Muscle layer of duodenum (tissue), 2 donors: ENCODE data around the gene SNX21.

Experiments
- H3K27ac ChIP-seq: one replicate; pipeline ENCODE4 v1.7.0; 2013; ENCODE audit warnings: mild to moderate bottlenecking, low read length
- H3K27me3 ChIP-seq: one replicate; pipeline ENCODE4 v1.7.0; 2013; ENCODE audit warnings: low read depth, mild to moderate bottlenecking, control low read depth, low read length
- H3K36me3 ChIP-seq, 2 donors: one replicate each; pipeline ENCODE4 v1.7.0; 2013; ENCODE audit warnings: low read length in 2 of 2, control low read depth in 1 of 2, mild to moderate bottlenecking in 1 of 2; ENCODE audit not compliant: insufficient read depth in 2 of 2, control insufficient read depth in 1 of 2
- H3K4me1 ChIP-seq, 2 donors: one replicate each; pipeline ENCODE4 v1.7.0; 2013; ENCODE audit warnings: low read length in 2 of 2, mild to moderate bottlenecking in 2 of 2, control low read depth in 1 of 2, moderate library complexity in 1 of 2; ENCODE audit not compliant: insufficient read depth in 2 of 2, control insufficient read depth in 1 of 2
- H3K4me3 ChIP-seq, 2 donors: one replicate each; pipeline ENCODE4 v1.7.0; 2013; ENCODE audit warnings: low read length in 2 of 2, low read depth in 1 of 2, mild to moderate bottlenecking in 1 of 2
- H3K9me3 ChIP-seq, 2 donors: one replicate each; pipeline ENCODE4 v1.7.0; 2013; ENCODE audit warnings: low read length in 2 of 2, control low read depth in 1 of 2, mild to moderate bottlenecking in 1 of 2; ENCODE audit not compliant: control insufficient read depth in 1 of 2
- donor health status: healthy.

The SNX21 gene

DNA sequence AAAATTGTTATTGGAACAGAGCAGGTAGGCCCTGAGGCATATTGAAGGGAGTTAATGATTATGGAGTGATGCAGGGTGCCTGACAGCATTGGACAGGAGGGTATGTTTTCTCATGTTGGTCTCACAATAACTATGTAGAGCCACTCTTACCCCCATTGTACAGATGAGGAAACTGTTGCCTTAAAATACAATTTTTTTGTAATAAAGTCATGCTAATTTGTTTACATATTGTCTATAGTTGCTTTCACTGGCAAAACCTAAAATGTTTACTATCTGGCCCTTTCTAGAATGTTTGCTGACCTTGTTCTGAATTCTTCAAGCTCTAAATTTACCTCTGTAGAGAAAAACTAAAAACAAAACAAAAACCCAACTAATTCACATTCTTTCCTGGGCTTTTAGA, 17.9 kb downstream of the SNX21 start:
- Histone ChIP-seq H3K4me3 (no peak overlapping the region), H3K36me3 (peaks cover 16 to 26% of the 10 kb centered on the region in 2 donors), H3K4me1 (peaks cover 3 to 21% of the 10 kb centered on the region in 2 donors), H3K27ac (no peak overlapping the region), H3K9me3 (no peaks in the 10 kb centered on the region), H3K27me3 (no peaks in the 10 kb centered on the region)

DNA sequence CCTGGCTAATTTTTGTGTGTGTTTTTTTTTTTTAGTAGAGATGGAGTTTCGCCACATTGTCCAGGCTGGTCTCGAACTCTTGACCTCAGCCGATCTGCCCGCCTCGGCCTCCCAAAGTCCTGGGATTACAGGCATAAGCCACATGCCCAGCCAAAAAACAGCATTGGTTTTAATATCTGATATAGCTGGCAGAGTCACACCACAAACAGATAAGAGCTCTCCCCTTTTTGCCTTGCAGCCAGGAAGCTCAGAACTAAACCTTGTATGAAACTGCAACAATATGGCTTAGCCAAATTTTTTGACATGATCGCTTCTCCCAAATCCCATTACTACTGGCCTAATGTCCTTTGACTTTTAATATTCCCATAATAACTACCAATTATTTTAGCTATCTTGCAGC, 18.7 kb downstream of the SNX21 start:
- no peaks in the 10 kb centered on the region for H3K9me3 ChIP-seq
- H3K4me1 ChIP-seq, result peaks cover 3 to 24% of the 10 kb centered on the region in 2 donors
- H3K36me3 ChIP-seq, result peaks cover 16 to 26% of the 10 kb centered on the region in 2 donors
- no peak overlapping the region for H3K27ac ChIP-seq
- no peak overlapping the region for H3K4me3 ChIP-seq
- H3K27me3 ChIP-seq, result no peaks in the 10 kb centered on the region

DNA sequence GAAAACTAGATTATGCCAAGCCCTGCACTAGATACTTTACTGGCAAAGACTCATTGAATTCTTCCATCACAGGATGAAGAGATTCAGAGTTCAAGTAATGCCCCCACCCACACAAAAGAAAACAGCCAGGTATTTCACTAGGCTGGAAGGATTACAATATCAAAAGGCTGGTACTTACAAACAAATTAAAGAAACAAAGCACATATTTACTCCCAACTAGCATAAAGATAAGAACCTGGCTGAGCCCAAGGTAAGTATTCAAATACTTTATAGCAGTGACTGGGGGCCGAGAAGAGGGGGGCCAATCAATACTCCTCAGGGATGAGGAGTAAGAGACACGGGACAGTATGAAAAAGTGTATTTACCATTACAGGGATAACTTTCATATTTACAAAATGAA, 19.9 kb downstream of the SNX21 start:
- no peak overlapping the region for H3K27ac ChIP-seq
- no peak overlapping the region for H3K4me3 ChIP-seq
- peaks cover 16 to 19% of the 10 kb centered on the region in 2 donors for H3K36me3 ChIP-seq
- peaks cover 3 to 34% of the 10 kb centered on the region in 2 donors for H3K4me1 ChIP-seq
- no peaks in the 10 kb centered on the region for H3K27me3 ChIP-seq
- H3K9me3 ChIP-seq, result no peaks in the 10 kb centered on the region

DNA sequence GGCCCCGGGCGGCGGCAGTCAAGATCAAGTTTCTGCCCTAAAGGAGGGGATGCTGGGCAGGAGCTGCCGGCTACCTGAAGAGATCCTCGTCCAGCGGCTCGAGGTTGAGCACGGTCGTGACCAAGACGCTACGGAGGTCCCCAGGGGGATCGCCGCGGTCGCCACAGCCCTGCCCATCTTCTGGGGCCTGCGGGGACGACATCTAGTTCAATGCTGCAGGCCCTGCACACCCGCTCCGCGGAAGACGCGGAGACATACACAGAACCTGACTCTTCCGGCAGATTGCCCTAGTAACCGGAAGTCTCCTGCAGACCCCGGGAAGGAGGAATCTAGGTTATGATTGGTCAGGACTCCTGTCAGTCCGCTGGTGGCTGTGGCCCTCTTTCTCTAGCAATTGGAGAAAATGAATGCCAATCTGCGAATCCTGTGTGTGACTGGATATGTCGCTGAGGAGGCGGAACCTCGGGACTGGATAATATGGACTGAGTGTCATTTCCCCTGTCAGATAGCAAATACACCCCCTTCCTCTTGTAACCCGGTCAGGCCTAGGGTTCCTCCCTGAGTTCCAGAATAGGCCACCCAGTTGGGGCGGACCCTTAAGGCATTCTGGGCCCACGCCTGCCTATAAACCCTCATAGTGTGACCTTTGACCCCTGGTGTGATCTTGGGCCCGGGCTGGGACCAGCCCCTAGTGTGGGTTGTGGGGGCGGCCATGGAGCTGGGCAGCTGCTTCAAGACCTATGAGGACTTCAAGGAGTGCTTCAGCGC, 23.7 kb downstream of the SNX21 start, which contains the start of the genes ACOT8 and ZSWIM3:
Gene ACOT8, minus strand, starts transcription at position 279 of the 768 bp plus-strand sequence. Its CDS starts 77 bp downstream, at position 202.
Gene ZSWIM3, plus strand, starts transcription at position 501 of the 768 bp plus-strand sequence. Its CDS starts 212 bp downstream, at position 713.
- Histone ChIP-seq H3K9me3 (no peaks in the 10 kb centered on the region), H3K27me3 (no peaks in the 10 kb centered on the region), H3K4me1 (peaks cover 3 to 35% of the 10 kb centered on the region in 2 donors), H3K4me3 (peak within 1 kb of the TSS; percentile 92 to 99), H3K27ac (peak within 1 kb of the TSS; percentile 84), H3K36me3 (peaks cover 10% of the 10 kb centered on the region in 2 donors)

DNA sequence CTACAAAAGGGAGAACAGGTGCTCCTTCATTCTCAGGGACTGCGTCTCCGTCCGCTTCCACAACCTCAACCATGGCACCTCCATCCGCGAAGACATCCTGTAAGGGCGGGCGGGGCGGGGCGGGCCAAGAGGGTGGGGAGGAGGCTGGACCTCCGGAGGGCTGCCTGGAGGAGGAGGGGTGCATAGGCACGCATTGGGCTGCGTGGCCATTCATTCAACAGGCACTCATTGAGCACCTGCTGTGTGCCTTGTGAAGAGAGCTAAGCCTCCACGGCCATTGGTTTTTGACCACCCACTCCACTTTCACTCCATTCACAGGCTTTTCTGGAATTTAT, 24.2 kb downstream of the SNX21 start:
- Histone ChIP-seq H3K9me3 (no peaks in the 10 kb centered on the region), H3K4me3 (peak overlapping the region; percentile 92 to 99), H3K4me1 (peaks cover 3 to 35% of the 10 kb centered on the region in 2 donors), H3K27me3 (no peaks in the 10 kb centered on the region), H3K27ac (peak overlapping the region; percentile 84), H3K36me3 (peaks cover 10% of the 10 kb centered on the region in 2 donors)

DNA sequence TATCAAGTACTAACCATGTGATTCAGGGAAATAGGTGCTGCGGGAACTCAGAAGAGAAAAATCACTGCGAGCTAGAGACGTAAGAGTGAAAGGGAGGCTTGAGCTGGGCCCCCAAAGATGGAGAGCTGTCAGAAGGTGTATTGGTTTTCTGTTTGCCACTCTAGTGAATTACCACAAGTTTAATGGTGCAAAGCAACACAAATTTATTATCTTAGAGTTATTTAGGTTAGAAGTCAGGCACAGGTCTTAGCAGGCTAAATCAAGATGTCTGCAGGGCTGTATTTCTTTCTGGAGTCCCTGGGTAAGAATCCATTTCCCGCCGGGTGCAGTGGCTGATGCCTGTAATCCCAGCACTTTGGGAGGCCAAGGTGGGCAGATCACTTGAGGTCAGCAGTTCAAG, 26.3 kb downstream of the SNX21 start:
- Histone ChIP-seq H3K4me3 (no peak overlapping the region), H3K27me3 (no peaks in the 10 kb centered on the region), H3K4me1 (peaks cover 2 to 30% of the 10 kb centered on the region in 2 donors), H3K9me3 (no peaks in the 10 kb centered on the region), H3K27ac (no peak overlapping the region), H3K36me3 (no peaks in the 10 kb centered on the region)

DNA sequence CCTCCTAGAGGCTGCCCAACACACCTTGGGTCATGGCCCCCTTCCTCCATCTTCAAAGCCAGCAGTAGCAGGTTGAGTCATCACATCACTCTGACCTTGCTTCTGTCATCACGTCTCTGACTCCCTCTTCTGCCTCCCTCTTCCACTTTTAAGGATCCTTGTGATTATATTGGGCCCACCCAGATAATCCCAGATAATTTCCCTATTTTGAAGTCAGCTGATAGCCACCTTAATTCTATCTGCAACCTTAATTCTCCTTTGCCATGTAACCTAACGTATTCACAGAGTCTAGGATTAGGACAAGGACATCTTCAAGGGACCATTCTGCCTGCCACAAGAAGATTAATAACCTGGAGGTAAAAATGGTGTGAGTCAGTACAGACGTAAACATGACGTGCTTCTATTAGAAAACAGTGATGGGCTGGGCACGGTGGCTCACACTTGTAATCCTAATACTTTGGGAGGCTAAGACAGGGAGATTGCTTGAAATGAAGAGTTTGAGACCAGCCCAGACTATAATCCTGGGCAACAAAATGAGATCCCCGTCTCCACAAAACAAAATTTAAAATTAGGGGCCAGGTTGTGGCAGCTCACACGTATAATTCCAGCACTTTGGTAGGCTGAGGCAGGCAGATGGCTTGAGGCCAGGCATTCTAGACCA, 27.1 kb downstream of the SNX21 start:
- Histone ChIP-seq H3K9me3 (no peaks in the 10 kb centered on the region), H3K27ac (no peak overlapping the region), H3K36me3 (no peaks in the 10 kb centered on the region), H3K4me1 (peaks cover 0 to 22% of the 10 kb centered on the region in 2 donors), H3K4me3 (no peak overlapping the region), H3K27me3 (no peaks in the 10 kb centered on the region)

DNA sequence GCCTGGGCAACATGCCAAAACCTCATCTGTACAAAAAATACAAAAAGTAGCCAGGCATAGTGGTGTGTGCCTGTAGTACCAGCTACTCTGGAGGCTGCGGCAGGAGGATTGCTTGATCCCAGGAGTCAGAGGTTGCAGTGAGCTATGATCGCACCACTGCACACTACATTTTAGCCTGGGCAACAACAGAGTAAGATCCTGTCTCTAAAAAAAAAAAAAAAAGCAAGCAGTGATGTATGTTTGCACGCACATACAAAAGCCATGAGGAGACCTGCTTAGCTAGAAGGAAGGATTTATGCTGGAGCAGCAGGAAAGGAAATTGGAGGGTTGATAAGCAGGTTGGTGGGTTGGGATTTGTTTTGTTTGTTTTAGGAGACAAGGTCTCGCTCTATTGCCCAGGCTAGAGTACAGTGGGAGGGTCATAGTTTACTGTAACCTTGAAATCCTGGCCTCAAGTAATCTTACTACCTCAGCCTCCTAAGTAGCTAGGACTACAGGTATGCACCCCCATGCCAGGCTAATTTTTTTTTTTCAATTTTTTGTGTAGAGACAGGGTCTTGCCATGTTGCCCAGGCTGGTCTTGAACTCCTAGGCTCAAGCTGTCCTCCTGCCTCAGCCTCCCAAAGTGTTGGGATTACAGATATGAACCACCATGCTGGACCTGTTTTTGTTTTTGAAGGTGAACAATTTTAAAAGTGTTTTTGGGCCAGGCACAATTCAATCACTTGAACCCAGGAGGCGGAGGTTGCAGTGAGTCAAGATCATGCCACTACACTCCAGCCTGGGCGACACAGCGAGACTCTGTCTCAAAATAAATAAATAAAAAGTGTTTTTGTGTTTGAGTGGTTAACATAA, 27.8 kb downstream of the SNX21 start:
- Histone ChIP-seq H3K27ac (no peak overlapping the region), H3K9me3 (no peaks in the 10 kb centered on the region), H3K27me3 (no peaks in the 10 kb centered on the region), H3K4me3 (no peak overlapping the region), H3K4me1 (peaks cover 0 to 15% of the 10 kb centered on the region in 2 donors), H3K36me3 (no peaks in the 10 kb centered on the region)

DNA sequence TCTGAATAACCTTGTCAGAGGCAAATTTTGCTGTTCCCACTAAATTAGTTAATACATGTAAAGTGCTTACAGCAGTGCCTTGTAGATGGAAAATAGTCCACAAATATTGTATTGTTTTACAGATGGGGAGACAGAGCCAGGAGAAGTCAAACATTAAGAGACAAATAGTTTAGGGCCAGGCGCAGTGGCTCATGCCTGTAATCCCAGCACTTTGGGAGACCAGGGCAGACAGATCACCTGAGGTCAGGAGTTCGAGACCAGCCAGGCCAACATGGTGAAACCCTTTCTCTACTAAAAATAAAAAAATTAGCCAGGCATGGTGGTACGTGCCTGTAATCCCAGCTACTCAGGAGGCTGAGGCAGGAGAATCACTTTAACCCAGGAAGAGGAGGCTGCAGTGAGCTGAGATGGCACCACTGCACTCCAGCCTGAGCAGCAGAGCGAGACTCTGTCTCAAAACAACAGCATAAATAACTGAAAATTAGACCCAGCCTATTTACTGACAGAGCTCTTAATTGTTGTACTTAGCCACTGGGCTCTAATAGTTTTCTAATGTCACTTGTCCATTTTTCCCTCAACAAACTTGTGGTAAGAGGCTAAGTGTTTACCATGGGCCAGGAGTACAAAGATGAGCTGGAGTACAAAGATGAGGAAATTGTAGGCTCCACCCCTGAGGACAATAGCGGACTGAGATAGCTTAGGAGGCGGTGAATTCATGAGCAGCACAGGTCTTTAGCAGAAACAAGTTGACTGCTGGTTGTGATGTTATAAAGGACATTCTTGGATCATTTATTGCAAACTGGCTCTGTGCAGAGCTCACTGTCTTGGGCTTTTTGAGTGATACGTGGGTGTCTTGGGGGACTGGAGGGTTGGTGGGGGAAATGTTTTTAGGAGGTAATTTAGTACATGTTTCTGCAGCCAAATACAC, 30.2 kb downstream of the SNX21 start:
- H3K36me3 ChIP-seq, result no peaks in the 10 kb centered on the region
- no peak overlapping the region for H3K27ac ChIP-seq
- H3K9me3 ChIP-seq, result no peaks in the 10 kb centered on the region
- H3K4me1 ChIP-seq, result no peaks in the 10 kb centered on the region
- no peaks in the 10 kb centered on the region for H3K27me3 ChIP-seq
- H3K4me3 ChIP-seq, result no peak overlapping the region

DNA sequence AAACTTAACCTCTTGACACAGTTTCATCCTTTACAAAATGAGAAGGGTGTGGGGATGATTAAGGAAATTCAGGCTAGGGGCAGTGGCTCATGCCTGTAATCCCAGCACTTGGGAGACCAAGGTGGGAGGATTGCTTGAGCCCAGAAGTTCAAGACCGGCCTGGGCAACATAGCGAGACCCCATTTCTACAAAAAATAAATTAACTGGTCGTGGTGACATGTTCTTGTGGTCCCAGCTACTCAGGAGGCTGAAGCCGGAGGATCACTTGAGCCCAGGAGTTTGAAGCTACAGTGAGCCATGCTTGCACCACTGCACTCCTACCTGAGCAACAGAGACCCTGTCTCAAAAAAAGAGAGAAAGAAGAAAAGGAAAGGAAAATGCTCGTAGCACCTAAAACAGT, 32.9 kb downstream of the SNX21 start:
- Histone ChIP-seq H3K9me3 (no peaks in the 10 kb centered on the region), H3K27ac (no peak overlapping the region), H3K36me3 (no peaks in the 10 kb centered on the region), H3K4me1 (no peaks in the 10 kb centered on the region), H3K27me3 (no peaks in the 10 kb centered on the region), H3K4me3 (no peak overlapping the region)
